HCT116 (cell line): Measurements from ENCODE around the gene PTMS.

Experiments used
- EZH2phosphoT487 ChIP-seq: fragments of 200-600 bp; IDR thresholded peaks from 2 replicates; pipeline ENCODE4 v1.6.1; 2018; ENCODE audit warnings: antibody characterized with exemption, borderline replicate concordance
- POLR2A ChIP-seq: IDR thresholded peaks from 2 replicates; pipeline ENCODE4 v1.7.0; 2011; ENCODE audit warnings: borderline replicate concordance; ENCODE audit not compliant: insufficient read depth, insufficient read length; ENCODE audit errors: extremely low read depth
- POLR2AphosphoS5 ChIP-seq: IDR thresholded peaks from 2 replicates; pipeline ENCODE4 v1.6.1; 2011; ENCODE audit warnings: mild to moderate bottlenecking, low read depth, low read length, moderate library complexity
- REST ChIP-seq: IDR thresholded peaks from 2 replicates; pipeline ENCODE4 v1.6.1; 2012; ENCODE audit warnings: low read depth
- TF ChIP-seq, protein P1 (sequence below), 3 experiments: fragments of 200-600 bp in 1 of 3; sonication (generic) in 1 of 3; IDR thresholded peaks in 2 of 3; conservative IDR thresholded peaks in 1 of 3; 2 replicates each; pipeline ENCODE4 v1.5.1; 2012 to 2017; ENCODE audit warnings: low read depth in 2 of 3, low read length in 2 of 3, antibody characterized with exemption in 1 of 3, borderline replicate concordance in 1 of 3, control low read depth in 1 of 3, mild to moderate bottlenecking in 1 of 3, mixed read lengths in 1 of 3, mixed run types in 1 of 3, moderate library complexity in 1 of 3; ENCODE audit not compliant: insufficient read depth in 1 of 3
- TF ChIP-seq, protein P2 (sequence below): IDR thresholded peaks from 2 replicates; pipeline ENCODE4 v1.6.1; 2012

DNA sequence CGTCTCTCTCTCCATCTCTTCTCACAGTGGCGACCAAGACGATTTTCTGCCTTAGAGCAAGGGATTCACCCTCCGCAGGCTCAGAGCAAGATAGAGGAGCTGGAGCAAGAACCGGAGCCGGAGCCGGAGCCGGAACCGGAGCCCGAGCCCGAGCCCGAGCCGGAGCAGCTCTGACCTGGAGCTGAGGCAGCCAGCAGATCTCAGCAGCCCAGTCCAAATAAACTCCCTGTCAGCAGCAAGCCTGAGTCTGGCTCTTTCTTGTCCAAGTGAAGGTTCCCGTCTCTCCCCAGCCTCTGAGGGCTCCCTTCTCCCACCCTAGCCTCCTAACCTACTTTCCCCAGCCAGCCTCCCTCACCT, 12.0 kb downstream of the PTMS start:
- TF ChIP-seq, protein P1, sequence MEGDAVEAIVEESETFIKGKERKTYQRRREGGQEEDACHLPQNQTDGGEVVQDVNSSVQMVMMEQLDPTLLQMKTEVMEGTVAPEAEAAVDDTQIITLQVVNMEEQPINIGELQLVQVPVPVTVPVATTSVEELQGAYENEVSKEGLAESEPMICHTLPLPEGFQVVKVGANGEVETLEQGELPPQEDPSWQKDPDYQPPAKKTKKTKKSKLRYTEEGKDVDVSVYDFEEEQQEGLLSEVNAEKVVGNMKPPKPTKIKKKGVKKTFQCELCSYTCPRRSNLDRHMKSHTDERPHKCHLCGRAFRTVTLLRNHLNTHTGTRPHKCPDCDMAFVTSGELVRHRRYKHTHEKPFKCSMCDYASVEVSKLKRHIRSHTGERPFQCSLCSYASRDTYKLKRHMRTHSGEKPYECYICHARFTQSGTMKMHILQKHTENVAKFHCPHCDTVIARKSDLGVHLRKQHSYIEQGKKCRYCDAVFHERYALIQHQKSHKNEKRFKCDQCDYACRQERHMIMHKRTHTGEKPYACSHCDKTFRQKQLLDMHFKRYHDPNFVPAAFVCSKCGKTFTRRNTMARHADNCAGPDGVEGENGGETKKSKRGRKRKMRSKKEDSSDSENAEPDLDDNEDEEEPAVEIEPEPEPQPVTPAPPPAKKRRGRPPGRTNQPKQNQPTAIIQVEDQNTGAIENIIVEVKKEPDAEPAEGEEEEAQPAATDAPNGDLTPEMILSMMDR (IDR thresholded peaks at IDR 0.05 in 2 of 3, conservative IDR thresholded peaks at IDR 0.05 in 1 of 3; ENCODE audit: borderline replicate concordance in 1 of 3, insufficient read depth in 1 of 3, low read depth in 2 of 3, low read length in 2 of 3): no peak
- TF ChIP-seq REST: no peak
- no peak for TF ChIP-seq POLR2AphosphoS5
- no peak for TF ChIP-seq EZH2phosphoT487
- TF ChIP-seq, protein P2, sequence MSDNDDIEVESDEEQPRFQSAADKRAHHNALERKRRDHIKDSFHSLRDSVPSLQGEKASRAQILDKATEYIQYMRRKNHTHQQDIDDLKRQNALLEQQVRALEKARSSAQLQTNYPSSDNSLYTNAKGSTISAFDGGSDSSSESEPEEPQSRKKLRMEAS: no peak
- no peak for TF ChIP-seq POLR2A
